Suppressor macrophage treated with lipopolysaccharide for 4 hours (primary cell): ENCODE measurements around the gene FAH.
"Not testable (repeated sequence)": the region's sequence is repeated elsewhere in the genome, so short reads cannot be mapped to it uniquely, and the experiment has no call there.

ENCODE experiments used
- DNase-seq: peaks from one replicate; pipeline ENCODE4 v3.0.0-alpha.2; 2020

Gene FAH

GRCh38 chr15:80152896-80153876, at the start of gene FAH:
Gene FAH, plus strand, starts transcription at chr15:80152999. Its CDS starts 56 bp downstream, at chr15:80153055.
- DNase-seq, result no peak

- DNase-seq, result no peak
These were observed 47.6 kb upstream of the FAH start for GRCh38 chr15:80105193-80105592.

GRCh38 chr15:80105595-80105994, 47.2 kb upstream of the FAH start:
- DNase-seq, result no peak

- DNase-seq, result no peak
These were observed 46.7 kb upstream of the FAH start for GRCh38 chr15:80106051-80106450.

- DNase-seq, result no peak
These were observed 45.6 kb upstream of the FAH start for GRCh38 chr15:80107204-80107603.

- DNase-seq, result no peak
These were observed 45.0 kb upstream of the FAH start for GRCh38 chr15:80107774-80108173.

GRCh38 chr15:80109388-80109787, 43.4 kb upstream of the FAH start:
- no peak for DNase-seq

GRCh38 chr15:80110920-80111319, 41.9 kb upstream of the FAH start:
- no peak for DNase-seq

- DNase-seq, result no peak
These were observed 38.7 kb upstream of the FAH start for GRCh38 chr15:80114114-80114513.

GRCh38 chr15:80115021-80115420, 37.8 kb upstream of the FAH start:
- DNase-seq, result peak; percentile 13

- DNase-seq, result no peak
These were observed 33.8 kb upstream of the FAH start for GRCh38 chr15:80118956-80119355.

GRCh38 chr15:80120636-80121035, 32.2 kb upstream of the FAH start:
- DNase-seq, result no peak

- DNase-seq, result no peak
These were observed 31.3 kb upstream of the FAH start for GRCh38 chr15:80121546-80121945.

GRCh38 chr15:80123034-80123433, 29.8 kb upstream of the FAH start:
- DNase-seq, result peak; percentile 63

- DNase-seq, result not testable (repeated sequence)
These were observed 25.5 kb upstream of the FAH start for GRCh38 chr15:80127253-80127652.

GRCh38 chr15:80127911-80128310, 24.9 kb upstream of the FAH start:
- peak; percentile 15 for DNase-seq

GRCh38 chr15:80132382-80132781, 20.4 kb upstream of the FAH start:
- no peak for DNase-seq

GRCh38 chr15:80136854-80137253, 15.9 kb upstream of the FAH start:
- no peak for DNase-seq

GRCh38 chr15:80138961-80139360, 13.8 kb upstream of the FAH start:
- DNase-seq, result no peak

- DNase-seq, result no peak
These were observed 11.9 kb upstream of the FAH start for GRCh38 chr15:80140909-80141308.

GRCh38 chr15:80141916-80142598, 10.7 kb upstream of the FAH start:
- no peak for DNase-seq

- DNase-seq, result no peak
These were observed 10.2 kb upstream of the FAH start for GRCh38 chr15:80142646-80143045.

- DNase-seq, result no peak
These were observed 1.7 kb upstream of the FAH start for GRCh38 chr15:80151148-80151547.

GRCh38 chr15:80151576-80151975, 1.2 kb upstream of the FAH start:
- no peak for DNase-seq
